SH-SY5Y (cell line): Measurements from ENCODE around the gene SLC66A1.

Experiments
- GATA2 ChIP-seq: IDR thresholded peaks from 2 replicates; pipeline ENCODE4 v1.6.1; 2011; ENCODE audit warnings: mild to moderate bottlenecking, low read depth, low read length
- GATA3 ChIP-seq: IDR thresholded peaks from 2 replicates; pipeline ENCODE4 v1.6.1; 2011; ENCODE audit warnings: low read depth, mild to moderate bottlenecking, low read length, moderate library complexity

Gene SLC66A1

DNA sequence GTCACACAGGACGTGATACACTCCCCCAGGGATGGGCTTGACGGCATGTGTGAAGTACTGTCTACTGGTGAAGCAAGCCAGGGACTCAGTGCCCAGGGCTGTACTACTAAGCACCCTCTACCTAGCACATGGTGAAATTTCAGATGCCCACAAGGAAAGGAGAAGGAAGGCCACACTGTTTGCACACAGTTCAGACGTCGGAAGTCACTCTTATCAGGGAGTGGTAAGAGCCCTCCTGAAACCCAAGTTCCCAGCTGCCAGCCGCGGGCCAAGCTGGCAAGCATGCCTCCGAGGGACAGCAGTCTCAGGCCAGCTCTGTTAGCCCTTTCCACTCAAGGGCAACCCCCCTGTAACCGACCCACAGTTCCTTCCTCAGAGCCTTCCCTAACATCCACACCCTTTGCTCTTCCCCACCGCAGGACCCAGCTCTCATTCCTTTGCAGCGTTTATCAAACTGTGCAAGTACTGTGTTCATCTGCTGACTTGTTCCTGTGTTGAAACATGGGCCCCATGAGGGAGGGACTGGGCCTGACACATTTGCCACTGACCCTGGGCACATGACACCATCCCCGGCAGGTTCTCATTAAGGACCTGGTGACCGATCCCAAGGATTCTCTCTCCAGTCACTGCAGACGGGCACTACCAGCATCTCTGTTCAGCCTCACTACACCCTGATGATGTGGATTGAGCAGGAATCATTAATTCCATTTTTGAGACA lies 58.5 kb downstream of the SLC66A1 start:
- no peak for TF ChIP-seq GATA2
- no peak for TF ChIP-seq GATA3

DNA sequence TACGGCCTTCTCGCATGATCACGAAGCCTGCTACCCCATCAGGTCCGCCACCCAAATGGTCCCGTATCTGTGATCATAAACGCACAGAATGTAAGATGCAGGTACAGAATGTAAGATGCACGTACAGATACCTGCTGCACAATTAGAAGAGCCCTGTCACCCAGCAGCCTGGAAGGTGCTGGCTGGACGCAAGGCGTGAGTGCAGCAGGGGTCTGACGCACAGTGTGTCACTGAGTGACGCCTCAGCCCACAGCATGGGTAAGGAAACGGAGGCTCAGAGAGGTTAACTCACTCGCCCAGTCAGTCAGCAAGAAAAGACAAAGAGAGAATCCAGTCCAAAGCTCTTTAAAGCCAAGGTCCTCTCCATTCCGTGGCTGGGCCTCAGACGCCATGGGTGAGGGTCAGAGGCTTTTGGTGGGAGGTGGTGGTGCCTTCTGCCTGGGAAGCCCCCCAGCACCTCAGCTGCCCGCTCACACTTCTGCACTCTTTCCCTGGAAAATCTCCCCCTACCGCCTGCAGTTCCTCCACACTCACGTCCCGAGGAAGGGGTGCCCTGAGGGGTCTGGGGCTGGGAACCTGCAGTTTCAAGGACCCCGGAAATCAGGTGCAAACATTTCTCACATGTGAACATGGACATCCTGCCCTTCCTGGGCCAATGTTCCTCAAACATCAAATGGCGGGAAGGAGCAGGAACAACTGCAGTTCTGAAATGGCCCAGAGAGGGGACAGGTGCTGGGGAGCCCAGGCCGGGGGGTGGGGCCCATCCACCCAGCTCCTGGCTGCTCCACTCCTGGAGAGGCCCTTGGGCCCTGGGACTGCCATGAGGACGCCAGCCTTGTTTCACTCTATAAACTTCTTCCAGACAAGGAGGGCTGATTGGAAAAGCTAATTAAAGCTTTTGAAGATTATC lies 59.4 kb downstream of the SLC66A1 start:
- TF ChIP-seq GATA3 = no peak
- TF ChIP-seq GATA2 = no peak

DNA sequence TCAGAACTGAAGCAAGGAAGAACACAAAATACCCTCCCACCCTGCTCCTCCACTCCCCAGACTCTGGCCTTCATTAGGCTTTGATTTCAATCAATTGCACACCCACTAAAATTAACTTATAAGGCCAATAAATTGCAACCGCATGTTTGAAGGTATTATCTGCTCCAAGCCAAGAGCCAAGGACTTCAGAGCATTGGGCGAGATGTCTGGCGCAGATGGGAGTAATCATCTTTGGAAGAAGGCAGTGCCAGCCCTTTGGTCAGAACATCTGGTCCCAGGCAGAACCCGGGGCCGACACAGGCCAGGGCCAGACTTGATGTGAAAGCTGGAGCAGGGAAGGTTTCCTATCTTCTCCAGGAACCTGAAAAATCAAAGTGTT lies 60.0 kb downstream of the SLC66A1 start:
- TF ChIP-seq GATA2 (peak; percentile 77), GATA3 (no peak; the same call in 1 of the 2 replicates)

DNA sequence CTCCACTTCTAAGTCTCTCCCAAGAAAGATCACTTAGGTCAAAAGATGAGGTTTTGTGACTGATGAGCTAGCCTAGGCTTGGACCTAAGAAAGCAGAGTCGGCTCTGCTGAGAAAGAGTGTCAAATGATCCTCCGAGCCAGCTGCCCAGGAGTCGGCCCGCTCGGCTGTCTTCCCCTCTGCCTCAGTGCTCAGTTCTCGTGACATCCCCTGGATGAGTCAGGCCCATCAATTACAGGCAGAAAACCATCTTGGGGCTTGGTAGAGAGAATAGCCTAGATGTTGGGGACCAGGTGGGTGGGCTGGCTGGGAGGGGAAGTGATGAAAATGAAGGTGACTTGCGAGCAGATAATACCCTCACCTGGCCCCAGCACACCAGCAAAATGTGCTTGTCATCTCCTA lies 60.5 kb downstream of the SLC66A1 start:
- TF ChIP-seq GATA3 (no peak), GATA2 (no peak)

DNA sequence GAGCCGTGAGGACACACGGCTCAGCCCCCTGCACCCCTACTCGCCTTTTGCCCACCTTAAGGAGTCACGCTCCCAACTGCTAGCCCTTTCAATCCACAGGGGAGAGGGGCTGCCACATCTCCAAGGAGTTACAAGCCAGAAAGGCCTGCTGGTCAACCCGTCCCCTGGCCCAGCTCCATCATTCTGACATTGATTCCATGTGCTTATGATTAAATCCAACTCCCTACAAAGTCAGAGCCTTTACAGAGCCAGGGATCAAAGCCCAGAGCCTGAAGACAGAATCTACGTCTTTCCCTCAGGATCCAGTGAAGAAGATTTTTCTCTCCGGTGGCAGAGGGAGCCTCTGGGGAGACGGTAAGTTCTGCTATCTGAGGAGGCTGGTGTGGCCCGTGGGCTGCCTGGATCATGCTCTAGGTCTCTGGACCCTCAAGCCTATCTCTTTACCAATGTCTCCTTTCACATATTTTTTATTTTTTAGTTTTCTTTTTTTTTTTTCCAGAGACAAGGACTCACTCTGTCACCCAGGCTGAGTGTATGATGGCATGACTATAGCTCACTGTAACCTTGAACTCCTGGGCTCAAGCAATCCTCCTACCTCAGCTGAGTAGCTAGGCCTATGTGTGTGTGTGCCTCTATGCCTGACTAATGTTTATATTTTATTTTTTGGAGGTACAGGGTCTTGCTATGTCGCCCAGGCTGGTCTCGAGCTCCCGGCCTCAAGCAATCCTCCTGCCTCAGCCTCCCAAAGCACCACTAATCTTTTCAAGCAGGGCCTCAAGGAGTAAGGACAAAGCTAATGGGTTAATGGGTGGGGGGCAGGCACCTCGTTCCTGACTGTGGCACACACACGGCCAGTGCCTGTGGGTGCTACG lies 61.3 kb downstream of the SLC66A1 start:
- TF ChIP-seq GATA2 = no peak
- TF ChIP-seq GATA3 = no peak

DNA sequence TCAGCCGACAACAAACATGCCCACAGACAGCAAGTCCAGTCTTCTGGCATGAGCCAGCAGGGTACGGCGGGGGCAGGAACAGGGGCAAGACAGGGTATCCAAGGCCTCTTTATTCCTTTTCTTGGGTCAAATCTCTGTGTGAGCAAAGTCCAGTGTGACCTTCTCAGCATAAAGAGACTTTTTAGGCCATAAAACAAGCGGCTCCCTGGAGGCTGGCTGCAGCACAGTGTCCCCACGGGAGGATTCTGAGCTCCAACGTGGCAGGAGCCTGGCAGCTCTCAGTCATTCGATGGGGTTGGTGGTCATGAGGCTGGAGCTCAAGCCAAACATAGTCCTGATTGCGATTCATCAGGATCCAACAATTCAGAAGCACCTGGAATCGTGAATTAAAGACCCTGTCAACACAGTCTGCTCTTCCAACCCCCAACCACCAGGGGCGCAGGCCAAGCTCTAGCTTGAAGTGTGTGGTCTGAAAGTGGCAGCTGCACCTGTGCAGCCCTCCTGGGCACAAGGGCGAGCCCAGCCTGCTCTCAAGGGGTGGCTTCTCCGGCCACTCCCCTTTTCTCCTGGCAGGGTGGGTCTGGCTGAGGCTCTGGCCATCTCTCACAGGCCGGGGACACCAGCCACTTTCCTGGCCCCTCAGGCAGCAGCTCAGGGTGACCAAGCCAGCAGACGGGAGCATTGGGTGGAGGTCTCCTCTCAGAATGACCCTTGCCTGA lies 62.1 kb downstream of the SLC66A1 start:
- TF ChIP-seq GATA2 (no peak), GATA3 (no peak)

DNA sequence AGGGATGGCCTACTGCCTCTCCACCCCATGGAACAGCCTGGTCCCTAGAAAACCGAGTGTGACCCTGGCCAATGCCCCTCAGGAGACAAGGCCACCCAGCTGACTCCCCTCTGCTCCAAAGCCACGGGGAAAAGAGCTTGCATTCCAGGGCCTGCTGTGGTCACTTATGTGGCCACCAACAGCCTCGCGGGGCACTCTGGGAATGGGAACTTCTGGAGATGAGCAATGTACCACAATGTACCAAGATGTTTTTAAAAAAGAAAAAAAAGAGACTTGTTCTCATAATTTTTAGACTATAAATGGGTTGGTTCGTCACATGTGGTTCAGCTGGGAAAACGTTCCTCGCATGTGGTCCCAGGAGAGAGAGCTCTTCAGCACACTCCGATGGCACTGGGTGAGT lies 62.8 kb downstream of the SLC66A1 start:
- no peak for TF ChIP-seq GATA2
- no peak for TF ChIP-seq GATA3

DNA sequence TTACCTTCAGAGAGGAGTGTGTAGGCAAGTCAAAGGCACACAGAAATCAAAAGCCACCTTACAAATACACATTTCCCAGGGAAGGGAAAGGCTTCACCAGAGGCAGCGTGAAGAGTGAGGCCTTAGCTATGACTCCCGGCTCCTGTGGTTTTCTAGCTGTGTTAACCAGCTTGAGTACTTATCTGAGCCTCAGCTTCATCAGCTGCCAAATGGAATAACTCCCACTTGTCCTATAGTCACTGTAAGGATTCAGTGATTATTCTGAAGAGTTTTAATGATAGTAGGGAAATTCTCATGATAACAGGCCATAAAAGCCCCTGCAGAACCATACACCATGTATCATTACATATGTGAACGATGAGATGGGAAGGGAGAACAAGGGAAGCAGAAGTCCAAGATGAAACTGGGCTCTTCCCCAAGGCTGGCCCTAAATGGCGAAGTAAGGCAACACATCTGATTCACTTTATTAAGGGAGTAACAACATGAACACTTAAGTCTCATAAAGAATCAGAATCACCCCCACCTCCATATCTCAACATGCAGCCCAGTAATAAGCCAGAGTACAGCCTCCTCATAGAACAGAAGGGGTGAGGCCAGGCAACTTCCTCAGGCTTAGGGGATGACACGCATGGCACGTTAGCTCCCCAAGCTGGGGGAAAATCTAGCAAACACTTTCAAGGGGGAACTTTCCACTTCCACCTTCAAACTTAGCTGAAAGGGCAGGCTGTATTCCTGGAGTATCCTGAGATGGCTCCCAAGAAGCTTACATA lies 63.7 kb downstream of the SLC66A1 start:
- TF ChIP-seq GATA3 (no peak), GATA2 (no peak)

DNA sequence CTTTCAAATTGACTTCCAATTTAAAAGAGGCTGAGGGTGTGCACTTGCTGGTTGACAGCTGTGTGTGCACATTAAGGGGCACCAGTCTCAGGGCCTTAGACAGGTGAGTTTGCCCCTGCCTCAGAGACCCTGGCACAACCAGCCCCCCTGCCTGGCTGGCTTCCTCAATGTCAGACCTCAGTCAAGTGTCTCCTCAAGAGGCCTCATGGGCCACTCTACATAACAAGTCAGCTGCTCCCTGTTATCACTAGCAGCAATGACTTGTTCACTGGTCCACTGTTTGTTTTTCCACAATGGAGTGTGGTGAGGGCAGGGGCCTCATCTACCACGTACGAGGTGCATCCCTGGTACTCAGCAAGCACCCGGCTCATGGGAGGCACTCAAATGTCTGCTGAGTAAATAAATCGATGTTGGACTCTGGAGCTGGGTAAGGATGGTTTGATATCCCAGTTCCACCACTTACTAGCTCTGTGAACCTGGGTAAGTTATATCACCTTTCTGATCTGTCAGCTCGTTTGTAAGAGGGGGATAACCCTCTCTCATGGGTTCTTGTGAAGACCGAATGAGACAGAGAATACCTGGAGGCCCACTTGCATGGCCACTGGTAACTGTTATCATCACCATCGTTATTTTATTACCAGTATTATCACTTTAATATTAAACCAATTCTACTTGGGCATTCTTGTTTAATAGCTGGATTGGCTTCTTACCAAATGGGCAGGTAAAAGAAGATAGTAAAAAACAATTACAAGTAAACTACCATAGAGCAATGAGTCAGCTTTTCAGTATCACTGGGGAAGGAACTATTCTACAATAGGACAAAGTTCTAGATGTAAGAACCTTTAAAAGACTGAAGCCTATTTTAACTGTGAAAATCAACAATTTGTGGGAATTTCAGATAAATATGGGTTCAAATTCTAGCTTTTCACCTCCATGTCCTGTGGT lies 64.6 kb downstream of the SLC66A1 start:
- TF ChIP-seq GATA3 (no peak), GATA2 (no peak)

DNA sequence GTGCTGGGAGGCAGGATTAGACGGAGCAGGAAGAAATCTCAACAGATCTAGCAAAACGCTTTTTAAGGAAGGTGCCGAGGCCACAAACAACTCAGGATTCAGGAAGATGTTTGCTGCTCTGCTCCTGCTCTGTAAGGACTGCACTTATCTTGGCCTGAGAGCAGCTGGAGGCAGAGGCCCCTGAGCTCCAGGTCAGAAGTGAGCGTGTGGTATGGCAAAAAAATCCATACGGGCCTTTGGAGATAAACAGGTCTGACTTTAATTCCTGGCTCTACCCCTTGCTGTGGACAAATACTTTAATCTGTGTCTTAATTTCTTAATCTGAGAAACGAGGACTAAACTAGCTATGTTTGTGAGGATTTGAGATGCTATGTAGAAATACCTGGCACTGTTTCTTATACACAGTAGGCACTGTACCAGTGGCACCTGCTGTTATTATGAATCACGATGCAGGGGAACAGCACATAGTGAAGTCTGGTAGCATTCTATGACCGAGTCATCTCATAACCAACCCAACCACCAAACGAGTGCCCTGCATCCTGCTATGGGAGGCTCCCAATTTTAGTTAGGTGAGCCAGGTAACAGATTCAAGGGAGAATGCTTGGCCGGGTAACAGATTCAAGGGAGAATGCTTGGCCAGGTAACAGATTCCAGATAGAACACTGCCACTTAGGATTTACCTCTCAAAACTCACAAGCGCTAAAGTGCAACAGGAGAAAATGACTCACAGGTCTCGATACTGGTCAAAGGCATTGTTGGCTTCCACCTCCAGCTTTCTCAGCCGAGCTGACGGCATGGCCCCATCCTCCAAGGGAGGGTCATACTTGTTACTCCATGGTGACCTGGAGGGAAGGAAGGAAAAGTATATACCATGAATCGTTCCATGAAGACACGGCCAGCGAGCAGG lies 65.9 kb downstream of the SLC66A1 start:
- no peak for TF ChIP-seq GATA2
- no peak for TF ChIP-seq GATA3
